ENCODE data around the gene MLIP.
A peak's percentile ranks its signal among the peaks of the same experiment; 100 is the strongest.
"Not testable (repeated sequence)": the region's sequence is repeated elsewhere in the genome, so short reads cannot be mapped to it uniquely, and the experiment has no call there.

MLIP gene

GRCh38 chr6:54151861-54152260, 40.6 kb downstream of the MLIP start:
- DNase-seq: peak; percentile 35

- no peak for DNase-seq
Observed at GRCh38 chr6:54156650-54157250, 45.5 kb downstream of the MLIP start.

DNA sequence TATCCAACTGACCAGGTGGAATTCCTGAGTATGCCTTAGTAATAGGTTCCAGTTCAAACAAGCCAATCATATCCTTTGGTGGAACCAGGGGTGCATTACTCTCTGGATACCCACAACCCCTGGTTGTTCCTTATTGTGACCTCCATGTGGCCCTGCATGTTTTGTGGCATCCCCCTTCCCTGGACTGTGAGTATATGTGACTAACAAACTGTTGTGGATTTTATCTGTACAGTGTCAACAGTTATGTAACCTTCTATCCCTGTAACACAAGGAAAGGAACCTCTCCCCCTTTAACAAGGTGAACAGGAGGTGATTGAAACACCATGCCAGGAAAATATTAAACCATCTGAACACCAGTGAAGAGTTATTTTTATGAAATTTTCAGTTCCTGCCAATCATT, 46.2 kb downstream of the MLIP start:
- no peak for DNase-seq

DNA sequence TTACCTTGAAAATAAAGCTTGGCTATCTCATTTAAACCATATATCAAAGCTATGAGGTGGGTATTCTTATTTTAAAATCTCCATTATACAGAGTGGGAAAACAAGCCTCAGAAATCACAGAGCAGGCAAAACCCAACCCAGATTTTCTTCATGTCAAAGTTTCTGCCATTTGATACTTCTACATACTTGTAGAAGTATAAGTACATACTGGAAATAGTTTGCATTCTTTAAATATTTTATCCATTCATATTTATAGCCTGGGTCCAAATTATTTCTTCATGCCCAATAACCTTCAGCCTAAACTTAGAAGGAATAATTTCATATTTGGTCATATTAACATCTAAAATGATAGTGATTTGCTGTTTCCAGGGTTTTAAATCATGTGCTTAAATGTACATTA, 61.8 kb downstream of the MLIP start:
- no peak for DNase-seq

GRCh38 chr6:54179152-54179551, 67.9 kb downstream of the MLIP start:
- DNase-seq: no peak

- DNase-seq: no peak
Observed at GRCh38 chr6:54183616-54184015, 72.4 kb downstream of the MLIP start.

GRCh38 chr6:54185885-54186284, 74.6 kb downstream of the MLIP start:
- no peak for DNase-seq

GRCh38 chr6:54188846-54189245, 77.6 kb downstream of the MLIP start:
- no peak for DNase-seq

DNA sequence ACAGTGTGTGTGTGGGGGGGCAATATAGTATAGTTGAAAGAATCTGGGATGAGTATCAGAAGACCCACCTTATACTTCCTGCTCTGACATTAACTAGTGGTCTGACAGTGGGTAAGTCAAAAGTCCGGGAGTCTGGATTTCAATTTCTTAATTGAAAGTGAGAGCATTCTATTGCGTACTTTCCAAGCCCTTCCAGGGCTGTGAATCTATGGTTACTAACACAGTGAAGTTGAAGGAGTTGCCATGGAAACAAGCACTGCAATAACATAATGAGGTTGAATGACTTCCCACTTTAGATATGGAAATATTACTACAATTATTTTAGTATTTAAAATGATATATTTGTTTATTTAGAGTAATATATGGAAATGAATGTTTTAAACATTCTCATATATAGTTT, 80.2 kb downstream of the MLIP start:
- DNase-seq: peak; percentile 32

DNA sequence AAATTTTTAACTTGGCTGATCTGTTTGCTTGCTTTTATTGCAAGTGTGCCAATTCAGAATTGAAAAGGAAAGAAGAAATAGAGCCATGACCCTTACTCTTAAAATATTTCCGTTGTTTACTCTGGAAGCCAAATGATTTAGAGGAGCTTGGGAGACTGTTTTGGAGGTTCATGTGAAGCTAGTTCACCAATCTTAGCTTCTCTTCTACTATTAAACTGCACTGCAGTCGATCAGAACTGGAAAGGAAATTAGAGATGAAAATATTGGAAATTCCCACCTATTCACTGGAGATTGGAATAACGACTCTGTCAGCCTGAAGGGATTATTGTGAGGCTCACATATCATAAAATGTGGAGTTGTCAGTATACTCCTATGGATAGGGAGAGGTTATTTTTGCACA, 81.8 kb downstream of the MLIP start:
- no peak for DNase-seq

GRCh38 chr6:54193560-54193959, 82.3 kb downstream of the MLIP start:
- no peak for DNase-seq

DNA sequence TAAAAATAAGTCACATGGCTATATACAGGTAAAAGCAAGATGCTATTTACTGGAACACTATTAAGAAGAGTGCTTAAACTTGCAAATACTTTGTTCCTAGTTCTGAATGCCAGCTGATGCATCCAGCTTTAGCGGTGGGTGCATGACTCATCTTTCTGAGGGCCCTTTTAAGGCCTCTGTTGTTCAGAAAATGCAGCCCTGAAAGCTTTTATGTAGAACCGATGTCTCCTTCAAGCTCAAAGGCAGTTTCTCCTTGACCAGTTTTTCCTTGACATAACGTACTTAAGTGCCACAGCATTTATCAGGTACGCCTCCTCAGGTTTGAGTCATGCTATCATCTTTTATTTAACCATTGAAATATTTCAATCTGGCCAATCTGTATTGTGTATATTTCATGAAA, 82.8 kb downstream of the MLIP start:
- no peak for DNase-seq

GRCh38 chr6:54195637-54196036, 84.4 kb downstream of the MLIP start:
- DNase-seq: no peak

GRCh38 chr6:54196905-54197304, 85.7 kb downstream of the MLIP start:
- DNase-seq: no peak

DNA sequence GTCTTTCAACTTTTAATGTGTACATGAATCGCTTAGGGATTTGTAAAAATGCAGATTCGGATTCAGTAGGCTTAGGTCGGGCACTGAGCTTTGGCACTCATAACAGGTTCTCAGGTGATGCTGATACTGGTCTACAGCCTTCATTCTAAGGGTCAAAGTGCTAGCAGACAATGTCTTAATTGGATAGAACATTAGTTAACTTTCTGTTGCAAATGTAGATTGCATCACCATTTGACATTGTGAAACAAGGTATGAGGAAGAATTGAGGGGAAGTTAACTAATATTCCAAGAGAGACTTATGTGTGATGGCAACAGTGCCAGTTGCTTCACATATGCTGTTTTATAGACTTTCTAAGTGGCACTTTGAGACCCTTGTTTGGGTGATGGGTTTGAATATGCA, 86.9 kb downstream of the MLIP start:
- DNase-seq: no peak

DNA sequence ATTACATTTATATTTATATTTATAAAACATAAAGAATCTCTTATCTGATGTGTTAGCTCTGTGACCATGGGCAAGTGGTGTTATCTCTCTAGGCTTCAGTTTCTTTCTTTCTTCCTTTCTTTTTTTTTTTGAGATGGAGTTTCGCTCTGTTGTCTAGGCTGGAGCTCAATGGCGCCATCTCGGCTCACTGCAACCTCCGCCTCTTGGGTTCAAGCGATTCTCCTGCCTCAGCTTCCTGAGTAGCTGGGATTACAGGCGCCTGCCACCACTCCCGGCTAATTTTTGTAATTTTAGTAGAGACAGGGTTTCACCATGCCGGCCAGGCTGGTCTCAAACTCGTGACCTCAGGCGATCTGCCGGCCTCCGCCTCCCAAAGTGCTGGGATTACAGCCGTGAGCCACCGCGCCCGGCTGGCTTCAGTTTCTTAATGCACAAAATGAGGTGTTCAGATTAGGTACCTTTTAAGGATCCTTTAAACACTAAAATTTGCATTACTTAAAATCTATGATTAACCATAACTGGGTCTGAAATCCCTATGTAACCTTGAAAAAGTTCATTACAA, 92.3 kb downstream of the MLIP start:
- DNase-seq: not testable (repeated sequence)

- peak; percentile 40 for DNase-seq
Observed at GRCh38 chr6:54204921-54205591, 93.8 kb downstream of the MLIP start.

GRCh38 chr6:54206510-54206909, 95.3 kb downstream of the MLIP start:
- DNase-seq: no peak

GRCh38 chr6:54209983-54210382, 98.7 kb downstream of the MLIP start:
- not testable (repeated sequence) for DNase-seq

GRCh38 chr6:54214286-54214685, 103.0 kb downstream of the MLIP start:
- DNase-seq: no peak

DNA sequence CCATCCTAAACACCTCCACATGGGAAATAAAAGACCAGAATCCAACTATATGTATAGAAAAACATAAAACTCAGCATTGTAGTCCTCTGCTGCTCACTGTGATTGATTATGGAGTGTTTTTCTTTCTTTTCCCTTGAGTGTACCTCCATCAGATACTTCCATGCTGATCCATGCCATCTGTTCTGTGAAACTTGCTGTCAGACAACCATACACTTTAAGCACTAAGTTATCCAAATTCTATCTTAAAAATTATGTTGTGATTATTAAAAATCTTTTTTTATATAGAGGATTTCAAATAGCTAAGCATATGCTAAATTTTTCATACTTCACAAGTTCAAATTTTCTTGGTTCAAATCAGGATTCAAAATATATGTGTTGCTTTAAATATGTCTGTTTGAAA, 105.1 kb downstream of the MLIP start:
- no peak for DNase-seq

- no peak for DNase-seq
Observed at GRCh38 chr6:54217018-54217417, 105.8 kb downstream of the MLIP start.

- no peak for DNase-seq
Observed at GRCh38 chr6:54222217-54222616, 111.0 kb downstream of the MLIP start.

- DNase-seq: no peak
Observed at GRCh38 chr6:54232703-54233102, 121.5 kb downstream of the MLIP start.

DNA sequence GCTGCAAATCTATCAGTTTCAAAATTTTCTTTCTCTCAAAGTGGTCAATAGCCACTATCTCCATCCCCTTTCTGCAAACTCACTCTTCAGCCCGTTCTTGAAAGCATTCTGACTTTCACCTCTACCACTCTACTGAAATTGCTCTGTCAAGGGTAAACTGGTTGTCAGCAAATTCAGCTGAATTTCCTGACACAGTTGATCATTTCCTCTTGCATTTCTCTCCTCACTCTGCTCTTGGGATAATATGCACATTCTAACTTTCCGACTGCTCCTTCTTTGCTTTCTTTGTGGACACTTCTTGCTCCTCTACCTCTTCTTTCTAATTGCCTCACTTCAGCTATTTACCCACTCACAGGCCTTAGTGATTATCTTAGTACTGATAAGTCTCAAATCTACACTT, 123.3 kb downstream of the MLIP start:
- no peak for DNase-seq
